Measurements from ENCODE around the gene BOD1. TPM values are rescaled to one million over a fixed set of nuclear protein-coding genes. Genes with fewer than 3 reads are reported as not detected.

Gene BOD1
- total and polyA plus RNA-seq, 2 of the 8 experiments (the other 6 are each of a cell fraction or from before 2014, with no cell fraction given), result 107 to 149 TPM

GRCh38 chr5:173581408-173582215, 34.8 kb downstream of the BOD1 start:
- no peak overlapping the region for H3K4ac ChIP-seq (replicated peaks; ENCODE audit: insufficient read length, low read depth, low read length)
- CTCF ChIA-PET (ENCODE audit: partially characterized antibody), result interaction anchor here (0.6 to 4.0 kb wide), 25 partner anchors 9 to 736 kb away, joined by 3 to 25 read pairs (median 3); no protein-coding TSS in a partner anchor
- no peak overlapping the region for H3K14ac ChIP-seq (ENCODE audit: insufficient read length)
- no peak overlapping the region for H4K91ac ChIP-seq (replicated peaks; ENCODE audit: insufficient read length, low read length)
- H3K4me2 ChIP-seq (ENCODE audit: insufficient read depth in 1 of 2, low read depth in 2 of 2, low read length in 2 of 2), result no peak overlapping the region
- H4K5ac ChIP-seq (ENCODE audit: insufficient read length, low read depth, low read length), result no peak overlapping the region
- H2BK12ac ChIP-seq (ENCODE audit: low read depth, low read length), result no peak overlapping the region
- no peak overlapping the region for H2BK20ac ChIP-seq (ENCODE audit: low read length)
- H4K20me1 ChIP-seq (replicated peaks in 1 of 2; ENCODE audit: control insufficient read depth in 1 of 2, insufficient read depth in 2 of 2, low read length in 2 of 2), result no peaks in the 10 kb centered on the region
- no peaks in the 10 kb centered on the region for H3K4me1 ChIP-seq (replicated peaks in 1 of 4; ENCODE audit: control insufficient read depth in 3 of 4, insufficient read depth in 4 of 4, low read length in 3 of 4)
- H2BK120ac ChIP-seq (replicated peaks; ENCODE audit: low read depth, low read length), result no peak overlapping the region
- no peaks in the 10 kb centered on the region for H3K27me3 ChIP-seq (replicated peaks in 1 of 4; ENCODE audit: control insufficient read depth in 3 of 4, extremely low read depth in 1 of 4, insufficient read depth in 3 of 4, low read length in 3 of 4)
- no peak overlapping the region for H3K18ac ChIP-seq (ENCODE audit: extremely low read depth, low read length)
- 51% methylated on average over 17 of the region's 17 CpGs; no CpG with 5 or more reads in 1 of the 2 experiments for WGBS, 2 experiments (ENCODE audit: extremely low coverage in 1 of 2, insufficient coverage in 1 of 2, insufficient read length in 1 of 2, insufficient replicate concordance in 2 of 2, low coverage in 1 of 2, low lambda C conversion rate in 2 of 2, missing lambda C conversion rate in 1 of 2)
- no peak overlapping the region for H3K56ac ChIP-seq (replicated peaks; ENCODE audit: insufficient read length, low read depth, low read length)
- no peak overlapping the region for H2AK5ac ChIP-seq (ENCODE audit: low read depth, low read length)
- H2BK5ac ChIP-seq (ENCODE audit: low read depth, low read length), result no peak overlapping the region
- no peak overlapping the region for H3K9ac ChIP-seq (replicated peaks in 1 of 4; ENCODE audit: extremely low read depth in 1 of 4, low read depth in 3 of 4, low read length in 3 of 4)
- H3K23ac ChIP-seq (ENCODE audit: insufficient read length), result no peak overlapping the region
- peak; percentile 60 for FAIRE-seq
- no peaks in the 10 kb centered on the region for H3K36me3 ChIP-seq (ENCODE audit: control insufficient read depth in 2 of 4, insufficient read depth in 4 of 4, low read length in 3 of 4)
- H3K23me2 ChIP-seq (ENCODE audit: low read depth, low read length), result no peaks in the 10 kb centered on the region
- no peak overlapping the region for H2BK15ac ChIP-seq (ENCODE audit: low read length)
- no peak overlapping the region for H4K8ac ChIP-seq (ENCODE audit: extremely low read depth, insufficient read depth, low read length)
- H3K79me1 ChIP-seq (ENCODE audit: low read depth, low read length), result no peaks in the 10 kb centered on the region
- POLR2A ChIA-PET (ENCODE audit: partially characterized antibody), result interaction anchor here (0.6 to 1.0 kb wide), 3 partner anchors 51 to 392 kb away, joined by 3 to 4 read pairs (median 3); partner anchors contain the start of gene STC2
- H2AFZ ChIP-seq (ENCODE audit: low read length), result no peak overlapping the region
- no peak overlapping the region for H3K27ac ChIP-seq (ENCODE audit: low read depth, low read length)
- H3K4me3 ChIP-seq (ENCODE audit: extremely low read depth in 1 of 4, insufficient read depth in 2 of 4, low read depth in 3 of 4, low read length in 4 of 4), result no peak overlapping the region
- peaks cover 16 to 19% of the 10 kb centered on the region in 2 experiments for H3K9me3 ChIP-seq (ENCODE audit: insufficient read depth in 2 of 2, low read depth in 1 of 2, low read length in 1 of 2)
- DNase-seq (ENCODE audit: low read depth in 1 of 2, low spot score in 2 of 2), result peak; percentile 49 to 96
- H3K79me2 ChIP-seq (ENCODE audit: control insufficient read depth in 1 of 2, insufficient read depth in 2 of 2, low read length in 2 of 2), result no peaks in the 10 kb centered on the region
- no peak for TF ChIP-seq TAF1 (IDR thresholded peaks at IDR 0.05; ENCODE audit: low read depth, low read length)
- TF ChIP-seq JUN (IDR thresholded peaks at IDR 0.05; ENCODE audit: low read depth, low read length), result no peak
- 0 out of 2 replicates have a peak, but pooled peaks have one; percentile 22 for TF ChIP-seq TEAD4 (IDR thresholded peaks at IDR 0.05; ENCODE audit: low read depth, low read length)
- 0 out of 2 replicates have a peak, but pooled peaks have one; percentile 13 for TF ChIP-seq USF2 (IDR thresholded peaks at IDR 0.05; ENCODE audit: low read length)
- peak; percentile 73 for TF ChIP-seq E2F6 (IDR thresholded peaks at IDR 0.05)
- TF ChIP-seq RAD21 (IDR thresholded peaks at IDR 0.05 in 1 of 2, conservative IDR thresholded peaks at IDR 0.05 in 1 of 2; ENCODE audit: low read depth in 2 of 2, low read length in 2 of 2), result peak; percentile 80 to 86
- no peak; the same call in 1 of the 2 replicates for TF ChIP-seq CREB1 (IDR thresholded peaks at IDR 0.05)
- no peak for TF ChIP-seq KDM4A (IDR thresholded peaks at IDR 0.05; ENCODE audit: low read depth, low read length, severe bottlenecking)
- peak; percentile 62 for TF ChIP-seq BACH1 (IDR thresholded peaks at IDR 0.05; ENCODE audit: low read length)
- no peak for TF ChIP-seq SP1 (IDR thresholded peaks at IDR 0.05; ENCODE audit: low read depth, low read length)

All from H1 (cell line).